GM19023 (cell line): Measurements from ENCODE around the gene CHURC1.
"Not testable (repeated sequence)": the region's sequence is repeated elsewhere in the genome, so short reads cannot be mapped to it uniquely, and the experiment has no call there.

Experiments used
- ATAC-seq: cut with Tn5 transposase; IDR thresholded peaks from one replicate; pipeline ENCODE4 v1.9.1; 2021; ENCODE audit warnings: mild to moderate bottlenecking, moderate library complexity; ENCODE audit not compliant: unreplicated experiment

The CHURC1 gene

GRCh38 chr14:64906022-64906421 is 8.2 kb upstream of the CHURC1 start:
- no peak for ATAC-seq

DNA sequence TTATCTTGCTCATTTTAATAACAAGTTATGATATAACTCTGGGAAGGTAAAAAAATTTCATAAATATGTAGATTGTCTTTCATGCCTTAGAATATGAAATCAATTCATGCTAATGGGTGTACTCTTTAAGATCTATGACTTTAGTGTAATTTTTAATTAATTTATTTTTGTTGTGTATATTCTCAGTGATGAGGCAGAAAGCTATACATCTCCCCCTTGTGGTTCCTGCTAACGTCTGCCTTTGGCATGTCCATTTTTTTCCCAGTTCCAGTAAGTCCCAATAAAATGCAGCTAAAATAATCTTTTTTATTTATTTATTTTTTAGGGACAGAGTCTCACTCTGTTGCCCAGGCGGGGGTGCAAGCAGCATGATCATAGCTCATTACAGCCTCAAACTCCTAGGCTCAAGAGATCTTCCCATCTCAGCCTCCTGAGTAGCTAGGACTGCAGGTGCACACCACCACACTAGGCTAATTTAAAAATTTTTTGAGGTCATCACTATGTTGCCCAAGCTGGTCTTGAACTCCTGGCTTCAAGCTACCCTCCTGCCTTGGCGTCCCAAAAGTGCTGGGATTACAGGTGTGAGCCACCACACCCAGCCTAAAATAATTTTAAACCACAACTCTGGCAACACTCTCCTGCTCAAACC is 3.3 kb upstream of the CHURC1 start:
- ATAC-seq: no peak

- no peak for ATAC-seq
These were observed 2.0 kb upstream of the CHURC1 start for GRCh38 chr14:64912261-64912660.

DNA sequence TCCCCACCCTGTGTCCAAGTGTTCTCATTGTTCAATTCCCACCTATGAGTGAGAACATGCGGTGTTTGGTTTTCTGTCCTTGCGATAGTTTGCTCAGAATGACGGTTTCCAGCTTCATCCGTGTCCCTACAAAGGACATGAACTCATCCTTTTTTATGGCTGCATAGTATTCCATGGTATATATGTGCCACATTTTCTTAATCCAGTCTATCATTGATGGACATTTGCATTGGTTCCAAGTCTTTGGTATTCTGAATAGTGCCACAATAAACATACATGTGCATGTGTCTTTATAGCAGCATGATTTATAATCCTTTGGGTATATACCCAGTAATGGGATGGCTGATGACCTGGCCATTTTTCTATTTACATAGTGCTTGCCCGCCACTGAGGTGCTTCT is 778 bp upstream of the CHURC1 start:
- ATAC-seq: not testable (repeated sequence)

DNA sequence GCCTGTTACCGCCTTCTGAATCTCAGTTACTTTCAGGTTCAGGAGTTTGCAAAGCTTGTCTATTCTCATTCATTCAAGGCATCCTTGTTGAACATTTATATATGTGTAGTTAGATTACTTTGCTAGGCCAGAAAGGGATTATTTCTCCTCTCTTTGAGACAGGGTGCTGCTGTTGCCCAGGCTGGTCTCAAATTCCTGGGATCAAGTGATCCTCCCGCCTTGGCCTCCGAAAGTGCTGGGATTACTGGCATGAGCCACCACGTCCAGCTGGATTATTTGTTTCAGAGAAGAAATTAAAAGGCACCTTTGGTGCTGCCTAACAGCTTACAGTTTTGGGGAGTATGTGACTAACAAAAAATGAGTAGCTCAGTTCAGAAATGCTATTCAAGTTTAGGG is 772 bp downstream of the CHURC1 start:
- ATAC-seq: no peak

GRCh38 chr14:64915797-64916196 is 1.5 kb downstream of the CHURC1 start:
- ATAC-seq: no peak

DNA sequence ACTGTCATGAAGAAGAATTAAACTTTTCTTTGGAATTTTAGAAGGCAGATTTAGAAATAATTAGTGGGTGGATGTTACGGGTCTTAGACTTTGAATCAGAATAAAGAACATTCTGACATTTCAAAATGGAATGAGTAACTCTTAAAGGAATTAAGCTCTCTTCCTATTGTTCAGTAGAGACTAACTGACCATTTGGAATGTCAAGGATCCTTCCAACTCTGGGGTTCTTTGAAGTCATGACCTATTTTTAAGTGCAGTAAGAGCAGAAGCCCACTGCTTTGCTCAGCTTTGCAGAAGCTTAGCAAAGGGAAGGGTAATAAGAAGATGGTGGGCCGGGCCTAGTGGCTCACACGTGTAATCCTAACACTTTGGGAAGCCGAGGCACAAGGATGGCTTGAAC is 4.0 kb downstream of the CHURC1 start:
- no peak for ATAC-seq

DNA sequence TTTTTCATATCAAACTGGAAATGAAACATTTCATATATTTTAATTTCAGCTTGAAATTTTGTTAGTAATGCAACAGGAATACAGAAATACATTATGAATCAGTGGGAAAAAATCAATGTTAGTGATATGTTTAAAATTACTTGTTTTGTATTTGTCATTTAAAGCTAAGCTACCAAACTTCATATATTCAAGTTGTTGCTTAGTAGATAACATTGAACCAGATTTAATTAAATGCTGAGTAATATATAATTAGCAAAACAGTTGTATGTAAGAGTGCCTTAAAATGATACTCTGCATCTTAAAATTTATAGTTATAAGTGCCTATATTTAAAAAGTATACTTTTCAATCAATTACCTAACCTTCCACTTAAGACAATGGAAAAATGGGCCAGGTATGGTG is 5.0 kb downstream of the CHURC1 start:
- no peak for ATAC-seq

DNA sequence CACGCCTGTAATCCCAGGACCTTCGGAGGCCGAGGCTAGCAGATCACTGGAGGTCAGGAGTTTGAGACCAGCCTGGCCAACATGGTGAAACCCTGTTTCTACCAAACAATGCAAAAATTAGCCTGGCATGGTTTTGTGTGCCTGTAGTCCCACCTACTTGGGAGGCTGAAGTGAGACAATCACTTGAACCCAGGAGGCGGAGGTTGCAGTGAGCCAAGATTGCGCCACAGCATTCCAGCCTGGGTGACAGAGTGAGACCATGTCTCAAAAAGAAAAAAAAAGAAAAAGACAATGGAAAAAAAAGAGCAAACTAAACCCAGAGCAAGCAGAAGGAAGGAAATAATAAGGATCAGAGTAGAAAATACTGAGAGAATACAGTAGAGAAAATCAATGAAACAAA is 5.4 kb downstream of the CHURC1 start:
- ATAC-seq: no peak

GRCh38 chr14:64920465-64920864 is 6.2 kb downstream of the CHURC1 start:
- ATAC-seq: no peak

- no peak for ATAC-seq
These were observed 8.8 kb downstream of the CHURC1 start for GRCh38 chr14:64923015-64923414.

GRCh38 chr14:64926398-64926995 is 12.2 kb downstream of the CHURC1 start:
- no peak for ATAC-seq

DNA sequence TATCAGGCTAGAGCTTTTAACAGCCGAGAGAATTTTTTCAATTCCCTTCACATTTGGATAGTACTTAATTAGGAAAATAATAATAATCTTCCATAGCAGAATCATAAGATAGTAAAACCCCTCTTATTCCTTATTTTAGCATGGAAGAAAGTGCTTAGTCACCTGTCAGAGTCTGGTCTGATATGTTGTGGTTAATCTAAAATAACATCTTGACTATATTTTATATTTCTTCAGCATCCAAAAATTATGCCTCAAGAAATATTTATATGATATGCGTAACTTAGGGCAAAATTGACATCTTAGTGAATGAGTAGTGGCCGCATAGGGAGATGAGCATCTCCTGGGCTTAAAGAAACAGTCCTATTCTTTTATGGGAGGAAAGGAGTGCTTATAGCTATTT is 12.8 kb downstream of the CHURC1 start:
- ATAC-seq: no peak

GRCh38 chr14:64928239-64929013 is 14.2 kb downstream of the CHURC1 start:
- peak; percentile 76 for ATAC-seq

GRCh38 chr14:64929014-64929359 is 14.7 kb downstream of the CHURC1 start:
- ATAC-seq: no peak

DNA sequence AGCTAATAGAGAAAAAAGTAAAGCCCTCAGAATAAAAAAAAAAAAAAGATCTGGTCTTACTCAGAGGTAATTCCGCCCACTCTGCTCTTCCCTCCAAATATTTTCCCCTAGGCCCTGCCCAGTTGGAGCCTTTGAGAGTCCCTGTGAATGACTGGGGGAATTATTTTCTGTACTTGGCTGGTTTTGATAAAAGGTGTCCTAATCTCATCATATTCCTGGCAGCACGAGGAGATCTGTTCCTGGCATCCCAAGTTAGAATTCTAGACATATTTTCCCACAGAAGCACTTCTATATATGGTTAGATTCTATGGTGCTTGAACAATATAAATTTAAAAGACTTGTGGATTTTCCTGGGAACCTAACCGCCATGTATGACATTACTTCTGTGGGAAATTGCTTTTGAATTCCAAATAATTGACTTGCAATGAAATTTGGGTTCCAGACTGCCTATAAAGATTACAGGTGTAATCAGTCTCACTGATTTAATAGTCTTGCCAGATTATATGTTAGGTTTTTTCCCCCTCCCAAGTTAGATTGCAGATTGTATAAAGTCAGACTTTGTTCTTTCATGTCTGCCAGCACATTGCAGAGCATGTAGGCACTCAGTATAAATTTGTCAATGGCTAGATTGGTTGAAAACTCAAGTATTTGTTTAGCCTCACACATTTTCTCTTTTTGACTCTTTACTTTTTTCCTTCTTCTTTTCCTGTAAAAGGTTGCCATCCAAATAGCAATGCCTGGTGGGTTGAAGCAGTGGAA is 16.0 kb downstream of the CHURC1 start:
- ATAC-seq: no peak

DNA sequence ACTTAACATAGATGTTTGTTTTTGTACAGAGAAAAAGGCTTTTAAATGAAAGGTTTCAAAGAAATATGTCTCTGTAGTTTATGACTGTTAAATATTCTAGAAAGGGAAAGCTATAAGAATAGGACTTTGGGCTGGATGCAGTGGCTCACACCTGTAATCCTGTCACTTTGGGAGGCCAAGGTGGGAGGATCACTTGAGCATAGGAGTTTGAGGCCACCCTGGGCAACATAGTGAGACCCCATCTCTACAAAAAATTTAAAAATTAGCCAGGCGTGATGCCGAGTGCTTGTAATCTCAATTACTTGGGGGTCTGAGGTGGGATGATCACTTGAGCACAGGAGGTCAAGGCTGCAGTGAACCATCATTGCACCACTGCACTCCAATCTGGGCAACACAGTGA is 16.9 kb downstream of the CHURC1 start:
- ATAC-seq: no peak

DNA sequence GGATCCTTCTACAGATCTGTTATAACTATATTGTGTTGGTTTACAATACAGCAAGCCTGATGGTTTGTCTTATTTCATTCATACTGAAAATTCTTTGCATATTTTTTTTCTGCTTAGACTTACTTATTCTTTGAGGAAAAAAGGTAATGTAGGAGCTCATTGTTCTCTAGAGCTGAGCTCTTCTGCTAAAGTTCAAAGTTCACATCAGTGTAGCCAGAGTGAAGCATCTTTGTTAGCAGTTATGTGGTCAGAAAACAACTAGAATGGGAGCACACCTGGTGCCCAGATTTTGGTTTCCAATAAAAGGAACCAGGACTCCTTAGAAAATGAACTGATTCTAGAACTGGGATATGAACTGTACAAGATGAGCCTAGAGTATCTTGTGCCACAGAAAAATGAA is 18.0 kb downstream of the CHURC1 start:
- no peak for ATAC-seq

- ATAC-seq: no peak
These were observed 20.2 kb downstream of the CHURC1 start for GRCh38 chr14:64934338-64934929.

DNA sequence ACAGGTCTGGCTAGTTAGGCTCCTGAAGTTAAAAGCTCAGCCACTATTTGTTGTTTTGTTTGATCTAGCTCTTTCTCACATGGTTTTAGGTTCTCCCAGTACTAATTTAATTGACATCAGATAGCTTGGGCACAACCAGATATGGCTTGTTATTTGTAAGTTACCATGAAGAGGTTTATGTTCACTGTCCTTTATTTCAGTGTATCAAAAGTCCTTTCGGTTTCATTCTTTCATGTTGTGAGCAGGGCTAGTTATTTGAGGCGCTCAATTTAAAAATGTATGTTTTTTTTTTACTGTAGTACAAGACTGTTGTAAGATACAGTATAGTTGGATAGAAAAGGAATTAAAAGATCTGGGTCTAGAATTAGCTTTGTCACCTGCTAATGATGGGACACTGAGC is 21.3 kb downstream of the CHURC1 start:
- ATAC-seq: no peak

GRCh38 chr14:64937171-64937820 is 23.0 kb downstream of the CHURC1 start:
- no peak for ATAC-seq
